ENCODE results near the gene TMBIM1.
"Not testable (repeated sequence)": the region's sequence is repeated elsewhere in the genome, so short reads cannot be mapped to it uniquely, and the experiment has no call there.

TMBIM1 gene

DNA sequence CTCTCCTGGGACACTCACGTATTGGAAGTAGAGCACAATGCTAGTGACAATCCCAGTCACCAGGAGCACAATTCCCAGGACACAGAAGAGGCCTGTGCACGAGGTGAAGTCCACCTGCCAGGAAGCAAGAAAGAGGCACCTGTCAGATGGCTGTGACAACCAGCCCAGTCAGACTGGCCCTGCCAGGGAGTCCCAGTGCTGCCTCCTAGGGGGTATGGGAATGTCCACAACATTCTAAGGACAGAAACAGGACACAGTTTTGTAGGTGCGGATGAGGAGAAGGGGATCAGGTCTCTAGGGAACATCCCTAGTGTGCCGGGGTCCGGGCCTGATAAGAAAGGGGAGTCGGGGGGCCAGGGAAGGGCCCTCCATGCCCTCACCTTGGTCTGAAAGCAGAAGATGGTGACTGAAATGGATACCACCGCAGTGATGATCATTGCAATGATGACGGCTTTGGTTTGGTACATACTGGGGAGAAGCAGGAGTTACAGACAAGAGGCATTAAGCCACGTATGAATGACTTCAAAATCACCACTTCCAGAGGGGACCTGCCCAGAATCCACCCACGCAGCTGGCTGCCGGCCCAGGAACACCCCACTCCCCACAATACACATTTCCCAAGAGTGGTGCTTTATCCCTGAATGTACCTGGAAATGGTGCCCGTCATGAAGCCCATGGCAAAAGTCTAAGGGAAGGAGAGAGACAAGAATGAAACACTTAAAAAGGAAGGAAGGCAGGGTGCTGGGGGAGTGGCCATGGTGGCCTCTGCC lies 15.1 kb downstream of the TMBIM1 start:
- TF ChIP-seq POLR2A (IDR thresholded peaks at IDR 0.05; ENCODE audit: low read depth, low read length): no peak
- no peak for DNase-seq (ENCODE audit: insufficient read length, low spot score)
- no peak for FAIRE-seq

GRCh38 chr2:218275371-218276072 lies 16.8 kb downstream of the TMBIM1 start:
- no peak for FAIRE-seq
- DNase-seq (ENCODE audit: insufficient read length, low spot score): no peak
- TF ChIP-seq POLR2A (IDR thresholded peaks at IDR 0.05; ENCODE audit: low read depth, low read length): no peak

- no peak for DNase-seq (ENCODE audit: insufficient read length, low spot score)
- TF ChIP-seq POLR2A (IDR thresholded peaks at IDR 0.05; ENCODE audit: low read depth, low read length): no peak
- no peak for FAIRE-seq
These were observed 17.7 kb downstream of the TMBIM1 start for GRCh38 chr2:218274586-218274985.

GRCh38 chr2:218273908-218274249 lies 18.4 kb downstream of the TMBIM1 start:
- DNase-seq (ENCODE audit: insufficient read length, low spot score) (no peak), FAIRE-seq (no peak)
- no peak for TF ChIP-seq POLR2A (IDR thresholded peaks at IDR 0.05; ENCODE audit: low read depth, low read length)

- not testable (repeated sequence) for DNase-seq (ENCODE audit: insufficient read length, low spot score); FAIRE-seq
These were observed 18.9 kb downstream of the TMBIM1 start for GRCh38 chr2:218273214-218273907.

GRCh38 chr2:218272531-218273212 lies 19.6 kb downstream of the TMBIM1 start:
- TF ChIP-seq POLR2A (IDR thresholded peaks at IDR 0.05; ENCODE audit: low read depth, low read length): no peak
- DNase-seq (ENCODE audit: insufficient read length, low spot score): peak; percentile 86
- peak; percentile 50 for FAIRE-seq

DNA sequence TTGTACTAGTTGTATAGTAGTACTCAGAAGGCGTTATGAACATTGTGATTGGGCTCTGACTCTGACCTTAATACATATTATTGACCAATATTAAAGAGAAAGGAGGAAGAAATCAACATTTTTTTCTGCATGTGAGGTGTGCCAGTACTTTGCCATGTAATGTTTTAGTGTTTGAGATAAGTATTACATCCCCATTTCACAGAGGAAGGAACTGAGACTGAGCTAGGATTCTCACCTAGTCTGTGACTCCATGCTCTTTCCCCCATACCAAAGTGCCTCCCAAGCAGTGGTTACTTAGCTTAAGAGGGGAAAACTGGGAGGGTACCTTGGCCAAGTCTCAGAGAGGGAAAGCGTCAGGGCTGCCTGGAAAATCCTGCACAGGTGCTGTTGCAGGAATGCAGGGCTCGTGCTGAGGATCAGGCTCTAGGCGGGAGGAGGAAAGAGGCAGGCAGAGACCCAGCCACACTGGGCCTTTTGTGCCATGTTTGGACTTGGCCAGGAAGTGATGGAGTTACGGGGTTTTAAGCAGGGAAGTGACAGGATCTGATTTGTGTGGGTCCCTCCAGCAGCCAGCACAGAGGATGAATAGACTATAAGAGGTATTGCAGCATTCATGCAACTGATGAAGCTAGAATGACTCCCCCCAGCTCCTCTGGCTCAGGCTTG lies 20.3 kb downstream of the TMBIM1 start:
- DNase-seq (ENCODE audit: insufficient read length, low spot score) (no peak), FAIRE-seq (no peak)
- no peak for TF ChIP-seq POLR2A (IDR thresholded peaks at IDR 0.05; ENCODE audit: low read depth, low read length)

DNA sequence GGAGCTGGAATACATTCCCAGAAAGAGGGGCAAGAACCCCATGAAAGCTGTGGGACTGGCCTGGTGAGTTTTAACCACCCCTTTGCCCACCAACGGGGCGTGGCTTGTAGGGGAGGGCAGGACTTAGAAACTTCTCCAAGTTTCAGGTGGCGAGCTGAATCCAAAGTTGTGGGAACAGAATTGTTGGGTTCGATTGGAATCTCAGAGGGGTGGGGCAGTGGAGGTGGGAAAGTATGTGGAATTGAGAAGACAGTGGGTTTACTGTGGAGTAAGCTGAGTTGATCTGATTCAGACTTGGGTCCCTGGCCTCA lies 20.9 kb downstream of the TMBIM1 start:
- TF ChIP-seq POLR2A (IDR thresholded peaks at IDR 0.05; ENCODE audit: low read depth, low read length): no peak
- FAIRE-seq (no peak), DNase-seq (ENCODE audit: insufficient read length, low spot score) (no peak)

GRCh38 chr2:218270721-218271486 lies 21.4 kb downstream of the TMBIM1 start:
- TF ChIP-seq POLR2A (IDR thresholded peaks at IDR 0.05; ENCODE audit: low read depth, low read length): no peak
- DNase-seq (ENCODE audit: insufficient read length, low spot score) (peak; percentile 33), FAIRE-seq (no peak)

DNA sequence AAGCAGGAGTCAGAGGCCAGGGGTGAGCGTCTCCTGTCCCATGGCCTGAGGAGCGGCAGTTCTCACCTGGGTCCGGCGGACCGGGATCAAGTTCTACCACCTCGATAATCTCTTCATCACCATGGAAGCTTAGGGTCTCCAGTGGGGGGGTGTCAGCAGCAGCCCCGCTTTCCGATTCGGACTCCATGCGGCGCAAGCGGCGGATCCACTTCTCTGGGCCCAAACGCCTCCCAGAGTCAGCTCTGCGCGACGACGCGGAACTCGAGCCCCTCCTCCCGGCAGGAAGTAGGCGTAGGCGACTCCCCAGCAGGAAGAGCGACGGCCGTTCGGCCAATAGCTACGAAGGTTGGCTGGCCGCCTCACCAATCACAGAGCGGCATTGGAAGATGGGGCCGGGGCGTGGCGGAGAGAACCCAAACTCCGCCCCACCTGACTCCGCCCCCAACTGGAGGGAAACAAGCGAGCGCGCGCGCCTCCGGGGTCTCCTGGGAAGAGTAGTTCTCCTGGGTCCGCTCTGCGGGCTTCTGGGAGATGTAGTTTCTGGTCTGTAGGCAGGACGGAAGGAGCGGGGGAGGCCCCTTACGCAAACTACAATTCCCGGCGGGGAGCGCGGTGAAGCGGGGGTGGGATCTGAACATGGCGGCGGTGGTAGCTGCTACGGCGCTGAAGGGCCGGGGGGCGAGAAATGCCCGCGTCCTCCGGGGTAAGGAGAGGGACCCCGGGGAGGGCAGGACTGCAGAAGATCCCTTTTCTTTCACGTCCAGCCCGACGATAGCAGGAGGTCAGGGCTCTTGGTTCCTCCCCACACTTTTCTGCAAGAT lies 22.2 kb downstream of the TMBIM1 start, which contains the start of the genes AAMP and PNKD:
Gene AAMP (minus strand): TSS at position 238 of the 821 bp plus-strand sequence. CDS start 51 bp downstream, at position 187.
Gene PNKD (plus strand): TSS at position 620 of the 821 bp plus-strand sequence. CDS start 17 bp downstream, at position 637.
- DNase-seq (ENCODE audit: insufficient read length, low spot score) (peak; percentile 96), FAIRE-seq (peak; percentile 48)
- peak; percentile 75 for TF ChIP-seq POLR2A (IDR thresholded peaks at IDR 0.05; ENCODE audit: low read depth, low read length)

DNA sequence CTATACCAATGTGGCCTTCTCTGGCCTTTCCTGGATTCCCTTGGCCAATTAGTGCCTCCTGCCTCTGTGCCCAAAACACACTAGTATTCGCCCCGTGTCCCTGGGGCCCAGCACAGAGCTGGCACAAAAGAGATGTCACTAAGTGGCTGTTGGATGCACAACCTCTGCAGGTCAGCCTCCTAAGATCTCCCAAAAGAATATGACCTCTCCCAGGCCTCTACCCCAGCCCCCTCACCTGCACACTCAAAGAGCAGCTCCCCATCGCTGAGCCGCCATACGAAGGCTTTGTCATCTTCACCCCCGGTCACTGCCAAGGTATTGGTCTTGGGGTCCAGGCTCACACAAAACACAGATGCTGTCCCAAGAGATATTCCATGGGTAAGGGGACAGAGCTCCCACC lies 25.0 kb downstream of the TMBIM1 start:
- DNase-seq (ENCODE audit: insufficient read length, low spot score) (no peak), FAIRE-seq (no peak)
- TF ChIP-seq POLR2A (IDR thresholded peaks at IDR 0.05; ENCODE audit: low read depth, low read length): no peak
